Lower leg skin (tissue), 4 donors: Measurements from ENCODE around the gene OSBPL9. TPM values are rescaled to one million over a fixed set of nuclear protein-coding genes. Genes with fewer than 3 reads are reported as not detected.

Experiments used
- DNase-seq, 2 donors: peaks; one replicate each; pipeline ENCODE4 v3.0.0-alpha.2; 2019; ENCODE audit warnings: low spot score in 2 of 2
- H3K4me3 ChIP-seq: fragments of 200-600 bp; sonication (generic); 2 replicates; pipeline ENCODE4 v1.5.1; 2017; ENCODE audit warnings: mild to moderate bottlenecking, low read depth; ENCODE audit not compliant: poor library complexity, severe bottlenecking
- POLR2A ChIP-seq, 2 donors: fragments of 450-650 bp; IDR thresholded peaks; one replicate each; pipeline ENCODE4 v1.6.1; 2016 to 2017; ENCODE audit warnings: antibody characterized with exemption in 2 of 2, mild to moderate bottlenecking in 1 of 2, moderate library complexity in 1 of 2
- WGBS, 2 donors: methylation state at CpG; one replicate each; pipeline ENCODE4 v1.1.5; 2018; 5-methylcytosine and 5-hydroxymethylcytosine counted together
- intact Hi-C: fragments of 100-400 bp; cut with DNase I; formaldehyde crosslinking; loops from one replicate; pipeline ENCODE4 v1.15.0; 2023; ENCODE audit warnings: low total_unique reads
- total RNA-seq, 4 donors: library from RNA; depleted of rRNA; stranded (reverse); fragments of >200 nt; gene quantifications; one replicate each; pipeline ENCODE4 v1.1.0, GENCODE V29; 2016
- TF ChIP-seq, protein P1 (sequence below), 3 donors: fragments of 450-650 bp; IDR thresholded peaks; one replicate each; pipeline ENCODE4 v1.5.1; 2016; ENCODE audit warnings: antibody characterized with exemption in 3 of 3, mild to moderate bottlenecking in 3 of 3, moderate library complexity in 2 of 3

The OSBPL9 gene
- total RNA-seq, 4 donors from 2014 or later: 35.9 to 56.9 (median 46.9) TPM

DNA sequence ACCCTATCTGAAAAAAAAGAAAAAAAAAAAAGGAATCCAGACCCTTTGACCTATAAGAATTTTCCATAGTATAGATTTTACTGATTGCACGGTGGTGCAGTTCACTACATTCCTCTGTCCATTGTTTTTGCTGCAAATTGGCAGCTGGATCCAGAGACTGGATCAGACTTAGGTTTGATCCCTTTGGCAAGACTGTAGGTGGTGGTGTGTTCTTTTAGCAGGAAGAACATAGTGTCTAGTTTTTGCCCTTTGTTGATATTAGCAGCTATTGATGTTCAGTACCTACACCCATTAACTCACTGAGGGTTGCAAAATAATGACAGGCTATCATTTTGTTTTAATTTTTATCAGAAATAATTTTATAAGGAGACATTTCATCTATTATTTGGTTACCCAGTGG lies 37.1 kb downstream of the OSBPL9 start:
- TF ChIP-seq, protein P1, sequence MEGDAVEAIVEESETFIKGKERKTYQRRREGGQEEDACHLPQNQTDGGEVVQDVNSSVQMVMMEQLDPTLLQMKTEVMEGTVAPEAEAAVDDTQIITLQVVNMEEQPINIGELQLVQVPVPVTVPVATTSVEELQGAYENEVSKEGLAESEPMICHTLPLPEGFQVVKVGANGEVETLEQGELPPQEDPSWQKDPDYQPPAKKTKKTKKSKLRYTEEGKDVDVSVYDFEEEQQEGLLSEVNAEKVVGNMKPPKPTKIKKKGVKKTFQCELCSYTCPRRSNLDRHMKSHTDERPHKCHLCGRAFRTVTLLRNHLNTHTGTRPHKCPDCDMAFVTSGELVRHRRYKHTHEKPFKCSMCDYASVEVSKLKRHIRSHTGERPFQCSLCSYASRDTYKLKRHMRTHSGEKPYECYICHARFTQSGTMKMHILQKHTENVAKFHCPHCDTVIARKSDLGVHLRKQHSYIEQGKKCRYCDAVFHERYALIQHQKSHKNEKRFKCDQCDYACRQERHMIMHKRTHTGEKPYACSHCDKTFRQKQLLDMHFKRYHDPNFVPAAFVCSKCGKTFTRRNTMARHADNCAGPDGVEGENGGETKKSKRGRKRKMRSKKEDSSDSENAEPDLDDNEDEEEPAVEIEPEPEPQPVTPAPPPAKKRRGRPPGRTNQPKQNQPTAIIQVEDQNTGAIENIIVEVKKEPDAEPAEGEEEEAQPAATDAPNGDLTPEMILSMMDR (IDR thresholded peaks at IDR 0.05): no peak
- no peak for TF ChIP-seq POLR2A (IDR thresholded peaks at IDR 0.05)
- 62 to 64% methylated on average over 1 of the region's 1 CpG for WGBS, 2 donors
- intact Hi-C loops: no loop called here
- H3K4me3 ChIP-seq: no peak overlapping the region
- no peak for DNase-seq

- intact Hi-C loops: no loop called here
- no peak for DNase-seq
- no peak overlapping the region for H3K4me3 ChIP-seq
- TF ChIP-seq POLR2A (IDR thresholded peaks at IDR 0.05): no peak
- TF ChIP-seq, protein P1 (IDR thresholded peaks at IDR 0.05): no peak
- 92 to 98% methylated on average over 4 of the region's 4 CpGs for WGBS, 2 donors
These were observed 39.5 kb downstream of the OSBPL9 start for GRCh38 chr1:51656374-51656773.

DNA sequence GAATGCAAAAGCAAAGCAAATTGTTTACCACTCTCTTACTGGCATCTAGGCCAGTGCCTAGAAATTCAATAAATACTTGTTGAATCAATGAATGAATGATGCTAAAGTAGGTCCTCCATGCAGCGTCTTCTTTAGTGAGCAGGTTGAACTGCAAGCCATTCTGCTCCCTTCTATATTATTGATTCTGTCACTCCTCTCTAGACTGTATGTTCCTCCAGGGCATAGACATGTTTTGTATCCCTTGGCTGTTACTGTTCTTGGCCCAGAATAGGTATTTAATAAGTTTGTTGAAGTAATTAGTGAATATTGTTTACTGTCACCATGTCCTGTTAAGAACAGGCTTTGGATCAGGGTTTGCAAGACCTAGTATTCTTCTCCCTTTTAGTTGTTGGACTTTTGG lies 43.7 kb downstream of the OSBPL9 start:
- 45 to 60% methylated on average over 1 of the region's 1 CpG for WGBS, 2 donors
- intact Hi-C loops: no loop called here
- no peak overlapping the region for H3K4me3 ChIP-seq
- no peak for DNase-seq
- TF ChIP-seq, protein P1 (IDR thresholded peaks at IDR 0.05): no peak
- TF ChIP-seq POLR2A (IDR thresholded peaks at IDR 0.05): no peak

DNA sequence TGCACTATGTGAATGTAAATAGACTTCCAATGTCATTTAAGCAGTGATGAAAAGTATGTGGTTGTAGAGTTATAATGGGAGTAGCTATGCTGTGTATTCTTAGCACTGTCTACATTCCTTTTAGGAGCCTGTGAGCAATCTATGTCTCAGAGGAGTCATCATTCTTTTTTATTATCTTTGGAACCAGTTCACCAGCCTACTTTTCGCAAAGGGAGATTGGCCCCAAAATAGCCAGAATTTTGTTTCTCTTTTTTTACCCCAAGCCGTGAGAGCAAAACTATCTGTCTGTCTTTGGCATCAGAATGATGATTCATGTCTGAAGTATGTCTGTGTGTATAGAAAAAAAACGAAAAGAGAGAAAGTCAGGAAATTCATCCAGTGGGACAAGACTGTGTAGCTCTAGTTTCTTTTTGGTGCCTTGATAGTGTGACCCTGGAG lies 44.2 kb downstream of the OSBPL9 start:
- TF ChIP-seq POLR2A (IDR thresholded peaks at IDR 0.05): no peak
- TF ChIP-seq, protein P1 (IDR thresholded peaks at IDR 0.05): no peak
- no peak overlapping the region for H3K4me3 ChIP-seq
- no peak for DNase-seq
- intact Hi-C loops: no loop called here
- WGBS, 2 donors: 6 to 13% methylated on average over 3 of the region's 3 CpGs

DNA sequence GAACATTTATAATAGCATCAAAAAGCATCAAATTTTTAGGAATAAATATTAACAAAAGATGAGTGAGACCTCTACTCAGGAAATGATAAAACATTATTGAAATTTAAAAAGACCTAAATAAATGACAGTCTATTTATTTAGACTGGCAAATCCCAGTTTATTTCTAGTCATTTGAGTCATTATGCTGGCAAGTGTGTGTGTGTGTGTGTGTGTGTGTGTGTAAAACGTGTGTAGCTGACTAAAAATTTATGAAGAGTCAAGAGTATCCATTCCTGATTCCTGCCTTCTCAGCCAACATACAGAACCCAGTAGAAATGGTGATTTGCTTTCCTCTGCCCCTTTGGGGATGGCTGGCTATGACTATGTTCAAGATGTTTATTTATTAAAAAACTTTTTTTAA lies 46.2 kb downstream of the OSBPL9 start:
- TF ChIP-seq, protein P1 (IDR thresholded peaks at IDR 0.05): no peak
- TF ChIP-seq POLR2A (IDR thresholded peaks at IDR 0.05): no peak
- no peak for DNase-seq
- no peak overlapping the region for H3K4me3 ChIP-seq
- 42 to 50% methylated on average over 1 of the region's 1 CpG for WGBS, 2 donors
- intact Hi-C loops: no loop called here

- intact Hi-C loops: no loop called here
- TF ChIP-seq, protein P1 (IDR thresholded peaks at IDR 0.05): no peak
- TF ChIP-seq POLR2A (IDR thresholded peaks at IDR 0.05): no peak
- no peak overlapping the region for H3K4me3 ChIP-seq
- DNase-seq: no peak
- 94 to 97% methylated on average over 2 of the region's 2 CpGs for WGBS, 2 donors
These were observed 46.8 kb downstream of the OSBPL9 start for GRCh38 chr1:51663721-51664120.
